Neural progenitor cell (in vitro differentiated cells): ENCODE results near the gene ZNF615.
"Not testable (repeated sequence)": the region's sequence is repeated elsewhere in the genome, so short reads cannot be mapped to it uniquely, and the experiment has no call there.

Source experiments
- EZH2 ChIP-seq: fragments of 200-600 bp; sonication (generic); IDR thresholded peaks from 2 replicates; pipeline ENCODE4 v1.6.1; 2017; ENCODE audit warnings: antibody characterized with exemption, mild to moderate bottlenecking, moderate library complexity
- EZH2phosphoT487 ChIP-seq: fragments of 200-600 bp; sonication (generic); IDR thresholded peaks from 2 replicates; pipeline ENCODE4 v1.6.1; 2017; ENCODE audit warnings: antibody characterized with exemption
- TF ChIP-seq, protein P1 (sequence below): fragments of 200-600 bp; sonication (generic); IDR thresholded peaks from 2 replicates; pipeline ENCODE4 v1.5.1; 2017; ENCODE audit warnings: antibody characterized with exemption, mild to moderate bottlenecking

DNA sequence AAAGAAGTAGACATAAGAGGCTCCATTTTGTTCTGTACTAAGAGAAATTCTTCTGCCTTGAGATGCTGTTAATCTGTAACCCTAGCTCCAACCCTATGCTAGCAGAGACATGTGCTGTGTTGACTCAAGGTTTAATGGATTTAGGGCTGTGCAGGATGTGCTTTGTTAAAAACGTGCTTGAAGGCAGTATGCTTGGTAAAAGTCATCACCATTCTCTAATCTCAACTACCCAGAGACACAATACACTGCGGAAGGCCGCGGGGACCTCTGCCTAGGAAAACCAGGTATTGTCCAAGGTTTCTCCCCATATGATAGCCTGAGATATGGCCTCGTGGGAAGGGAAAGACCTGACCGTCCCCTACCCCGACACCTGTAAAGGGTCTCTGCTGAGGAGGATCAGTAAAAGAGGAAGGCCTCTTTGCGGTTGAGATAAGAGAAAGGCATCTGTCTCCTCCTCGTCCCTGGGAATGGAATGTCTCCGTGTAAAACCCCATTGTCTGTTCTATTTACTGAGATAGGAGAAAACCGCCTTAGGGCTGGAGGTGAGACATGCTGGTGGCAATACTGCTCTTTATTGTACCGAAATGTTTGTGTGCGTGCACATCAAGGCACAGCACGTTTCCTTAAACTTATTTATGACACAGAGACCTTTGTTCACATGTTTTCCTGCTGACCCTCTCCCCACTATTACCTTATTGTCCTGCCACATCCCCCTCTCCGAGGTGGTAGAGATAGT lies 18.4 kb upstream of the ZNF615 start:
- TF ChIP-seq, protein P1, sequence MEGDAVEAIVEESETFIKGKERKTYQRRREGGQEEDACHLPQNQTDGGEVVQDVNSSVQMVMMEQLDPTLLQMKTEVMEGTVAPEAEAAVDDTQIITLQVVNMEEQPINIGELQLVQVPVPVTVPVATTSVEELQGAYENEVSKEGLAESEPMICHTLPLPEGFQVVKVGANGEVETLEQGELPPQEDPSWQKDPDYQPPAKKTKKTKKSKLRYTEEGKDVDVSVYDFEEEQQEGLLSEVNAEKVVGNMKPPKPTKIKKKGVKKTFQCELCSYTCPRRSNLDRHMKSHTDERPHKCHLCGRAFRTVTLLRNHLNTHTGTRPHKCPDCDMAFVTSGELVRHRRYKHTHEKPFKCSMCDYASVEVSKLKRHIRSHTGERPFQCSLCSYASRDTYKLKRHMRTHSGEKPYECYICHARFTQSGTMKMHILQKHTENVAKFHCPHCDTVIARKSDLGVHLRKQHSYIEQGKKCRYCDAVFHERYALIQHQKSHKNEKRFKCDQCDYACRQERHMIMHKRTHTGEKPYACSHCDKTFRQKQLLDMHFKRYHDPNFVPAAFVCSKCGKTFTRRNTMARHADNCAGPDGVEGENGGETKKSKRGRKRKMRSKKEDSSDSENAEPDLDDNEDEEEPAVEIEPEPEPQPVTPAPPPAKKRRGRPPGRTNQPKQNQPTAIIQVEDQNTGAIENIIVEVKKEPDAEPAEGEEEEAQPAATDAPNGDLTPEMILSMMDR = not testable (repeated sequence)
- TF ChIP-seq EZH2phosphoT487, EZH2: not testable (repeated sequence)
